ENCODE results near the gene GRB2. TPM values are rescaled to one million over a fixed set of nuclear protein-coding genes. Genes with fewer than 3 reads are reported as not detected.

GRB2 gene
- total RNA-seq, 1 donor: 68.8 TPM

- Histone ChIP-seq H3K27ac (ENCODE audit: low read depth, low read length) (peak overlapping the region; percentile 28), H3K27me3 (ENCODE audit: insufficient read depth, low read length) (no peaks in the 10 kb centered on the region), H3K9me3 (ENCODE audit: low read depth, low read length) (no peaks in the 10 kb centered on the region), H3K4me2 (ENCODE audit: insufficient read depth, low read length) (peak overlapping the region; percentile 95), H2AFZ (ENCODE audit: low read length) (peak overlapping the region; percentile 84), H3K4me1 (ENCODE audit: insufficient read depth, low read length) (peaks cover 48% of the 10 kb centered on the region), H4K20me1 (ENCODE audit: insufficient read depth, low read length) (peaks cover 6% of the 10 kb centered on the region), H3K36me3 (ENCODE audit: insufficient read depth, low read length) (peaks cover under 1% of the 10 kb centered on the region), H3K4me3 (ENCODE audit: insufficient read depth, low read length) (peak overlapping the region; percentile 90), H3K79me2 (ENCODE audit: insufficient read depth, low read length) (no peaks in the 10 kb centered on the region)
- peak; percentile 100 for DNase-seq (ENCODE audit: insufficient read length, low spot score, missing footprints)
- peak; percentile 40 for TF ChIP-seq CTCF (IDR thresholded peaks at IDR 0.05; ENCODE audit: extremely low read depth, low read depth, low read length)
Measured at GRCh38 chr17:75271233-75271954, 134.1 kb downstream of the GRB2 start.

GRCh38 chr17:75270966-75271232, 134.6 kb downstream of the GRB2 start, which contains the start of gene MIF4GD:
MIF4GD (minus strand) TSS chr17:75271231; CDS start chr17:75270195, 1,036 bp downstream.
- no peaks in the 10 kb centered on the region for H3K79me2 ChIP-seq (ENCODE audit: insufficient read depth, low read length)
- H3K4me2 ChIP-seq (ENCODE audit: insufficient read depth, low read length): peak within 1 kb of the TSS; percentile 95
- H3K4me3 ChIP-seq (ENCODE audit: insufficient read depth, low read length): peak within 1 kb of the TSS; percentile 90
- H4K20me1 ChIP-seq (ENCODE audit: insufficient read depth, low read length): peaks cover 6% of the 10 kb centered on the region
- peak within 1 kb of the TSS; percentile 80 for H3K27ac ChIP-seq (ENCODE audit: low read depth, low read length)
- no peak for DNase-seq (ENCODE audit: insufficient read length, low spot score, missing footprints)
- H3K4me1 ChIP-seq (ENCODE audit: insufficient read depth, low read length): peaks cover 50% of the 10 kb centered on the region
- peak within 1 kb of the TSS; percentile 96 for H2AFZ ChIP-seq (ENCODE audit: low read length)
- no peak for TF ChIP-seq CTCF (IDR thresholded peaks at IDR 0.05; ENCODE audit: extremely low read depth, low read depth, low read length)
- peaks cover 6% of the 10 kb centered on the region for H3K36me3 ChIP-seq (ENCODE audit: insufficient read depth, low read length)
- H3K9me3 ChIP-seq (ENCODE audit: low read depth, low read length): no peaks in the 10 kb centered on the region
- H3K27me3 ChIP-seq (ENCODE audit: insufficient read depth, low read length): no peaks in the 10 kb centered on the region

- peak overlapping the region; percentile 80 for H3K27ac ChIP-seq (ENCODE audit: low read depth, low read length)
- peaks cover 6% of the 10 kb centered on the region for H4K20me1 ChIP-seq (ENCODE audit: insufficient read depth, low read length)
- DNase-seq (ENCODE audit: insufficient read length, low spot score, missing footprints): peak; percentile 98
- peaks cover 11% of the 10 kb centered on the region for H3K36me3 ChIP-seq (ENCODE audit: insufficient read depth, low read length)
- H3K4me2 ChIP-seq (ENCODE audit: insufficient read depth, low read length): peak overlapping the region; percentile 95
- no peaks in the 10 kb centered on the region for H3K27me3 ChIP-seq (ENCODE audit: insufficient read depth, low read length)
- TF ChIP-seq CTCF (IDR thresholded peaks at IDR 0.05; ENCODE audit: extremely low read depth, low read depth, low read length): peak; percentile 43
- peaks cover 50% of the 10 kb centered on the region for H3K4me1 ChIP-seq (ENCODE audit: insufficient read depth, low read length)
- H3K79me2 ChIP-seq (ENCODE audit: insufficient read depth, low read length): no peaks in the 10 kb centered on the region
- peak overlapping the region; percentile 90 for H3K4me3 ChIP-seq (ENCODE audit: insufficient read depth, low read length)
- H2AFZ ChIP-seq (ENCODE audit: low read length): peak overlapping the region; percentile 96
- no peaks in the 10 kb centered on the region for H3K9me3 ChIP-seq (ENCODE audit: low read depth, low read length)
Measured at GRCh38 chr17:75270218-75270965, 135.1 kb downstream of the GRB2 start.

GRCh38 chr17:75269844-75270217, 135.6 kb downstream of the GRB2 start:
- H4K20me1 ChIP-seq (ENCODE audit: insufficient read depth, low read length): peaks cover 6% of the 10 kb centered on the region
- peak overlapping the region; percentile 80 for H3K27ac ChIP-seq (ENCODE audit: low read depth, low read length)
- H3K9me3 ChIP-seq (ENCODE audit: low read depth, low read length): no peaks in the 10 kb centered on the region
- peaks cover 50% of the 10 kb centered on the region for H3K4me1 ChIP-seq (ENCODE audit: insufficient read depth, low read length)
- H3K79me2 ChIP-seq (ENCODE audit: insufficient read depth, low read length): no peaks in the 10 kb centered on the region
- peak overlapping the region; percentile 96 for H2AFZ ChIP-seq (ENCODE audit: low read length)
- peak; percentile 70 for DNase-seq (ENCODE audit: insufficient read length, low spot score, missing footprints)
- no peak for TF ChIP-seq CTCF (IDR thresholded peaks at IDR 0.05; ENCODE audit: extremely low read depth, low read depth, low read length)
- H3K4me3 ChIP-seq (ENCODE audit: insufficient read depth, low read length): peak overlapping the region; percentile 90
- H3K27me3 ChIP-seq (ENCODE audit: insufficient read depth, low read length): no peaks in the 10 kb centered on the region
- H3K4me2 ChIP-seq (ENCODE audit: insufficient read depth, low read length): peak overlapping the region; percentile 95
- peaks cover 12% of the 10 kb centered on the region for H3K36me3 ChIP-seq (ENCODE audit: insufficient read depth, low read length)

Data from osteoblast (primary cell).